SK-N-SH treated with all-trans-retinoic acid at 6 μM for 48 hours (cell line): ENCODE measurements around the gene RAB33B.

Experiments used
- ATAC-seq: fragments of 200-7000 bp; cut with Tn5 transposase; 3 replicates; pipeline ENCODE4 v1.9.1; 2020; ENCODE audit warnings: mild to moderate bottlenecking, moderate library complexity
- ARNTL ChIP-seq: fragments of 450-650 bp; formaldehyde crosslinking; IDR thresholded peaks from 2 replicates; pipeline ENCODE4 v1.5.0; 2020; ENCODE audit warnings: low read depth, mild to moderate bottlenecking, moderate library complexity, borderline replicate concordance
- BACH2 ChIP-seq: fragments of 250-450 bp; sonication (Bioruptor Pico); IDR thresholded peaks from 2 replicates; pipeline ENCODE4 v1.9.0; 2021; ENCODE audit warnings: mild to moderate bottlenecking, borderline replicate concordance
- CREB5 ChIP-seq: fragments of 250-450 bp; sonication (Bioruptor Pico); IDR thresholded peaks from 2 replicates; pipeline ENCODE4 v1.5.1; 2020; ENCODE audit warnings: low read depth, mild to moderate bottlenecking, moderate library complexity
- CSDC2 ChIP-seq: fragments of 250-450 bp; sonication (Bioruptor Pico); IDR thresholded peaks from 2 replicates; pipeline ENCODE4 v1.5.0; 2020; ENCODE audit warnings: mild to moderate bottlenecking, moderate library complexity
- CSRNP3 ChIP-seq: fragments of 250-450 bp; sonication (Bioruptor Pico); IDR thresholded peaks from 2 replicates; pipeline ENCODE4 v1.5.1; 2021; ENCODE audit warnings: mild to moderate bottlenecking, moderate library complexity
- ESRRG ChIP-seq: fragments of 250-450 bp; sonication (Bioruptor Pico); IDR thresholded peaks from 2 replicates; pipeline ENCODE4 v1.6.1; 2021; ENCODE audit warnings: mild to moderate bottlenecking
- OSR1 ChIP-seq: fragments of 250-450 bp; sonication (Bioruptor Pico); IDR thresholded peaks from 2 replicates; pipeline ENCODE4 v1.8.0; 2022; ENCODE audit warnings: moderate library complexity, mild to moderate bottlenecking, inconsistent platforms
- PATZ1 ChIP-seq: fragments of 250-450 bp; sonication (Bioruptor Pico); IDR thresholded peaks from 2 replicates; pipeline ENCODE4 v1.8.0; 2020; ENCODE audit warnings: mild to moderate bottlenecking, moderate library complexity, borderline replicate concordance
- POU6F1 ChIP-seq: fragments of 250-450 bp; sonication (Bioruptor Pico); IDR thresholded peaks from 2 replicates; pipeline ENCODE4 v1.8.0; 2021; ENCODE audit warnings: low read depth, mild to moderate bottlenecking, moderate library complexity, borderline replicate concordance
- PPARA ChIP-seq: fragments of 250-450 bp; sonication (Bioruptor Pico); IDR thresholded peaks from 2 replicates; pipeline ENCODE4 v1.5.0; 2020; ENCODE audit warnings: mild to moderate bottlenecking, borderline replicate concordance
- RARB ChIP-seq: fragments of 250-450 bp; sonication (Bioruptor Pico); IDR thresholded peaks from 2 replicates; pipeline ENCODE4 v1.8.0; 2021; ENCODE audit warnings: mild to moderate bottlenecking, moderate library complexity
- SNAI2 ChIP-seq: fragments of 250-450 bp; sonication (Bioruptor Pico); IDR thresholded peaks from 2 replicates; pipeline ENCODE4 v1.5.0; 2020; ENCODE audit warnings: mild to moderate bottlenecking, moderate library complexity
- TOX ChIP-seq: fragments of 250-450 bp; sonication (Bioruptor Pico); IDR thresholded peaks from 2 replicates; pipeline ENCODE4 v1.8.0; 2021; ENCODE audit warnings: mild to moderate bottlenecking, moderate library complexity, borderline replicate concordance
- TSHZ2 ChIP-seq: fragments of 250-450 bp; sonication (Bioruptor Pico); IDR thresholded peaks from 2 replicates; pipeline ENCODE4 v1.5.0; 2020; ENCODE audit warnings: mild to moderate bottlenecking, moderate library complexity
- ZC3H10 ChIP-seq: fragments of 250-450 bp; sonication (Bioruptor Pico); IDR thresholded peaks from 2 replicates; pipeline ENCODE4 v1.5.1; 2021; ENCODE audit warnings: mild to moderate bottlenecking, moderate library complexity
- ZFP3 ChIP-seq: fragments of 250-450 bp; sonication (Bioruptor Pico); IDR thresholded peaks from 2 replicates; pipeline ENCODE4 v1.5.0; 2020; ENCODE audit warnings: mild to moderate bottlenecking, moderate library complexity
- ZFP30 ChIP-seq: fragments of 450-650 bp; formaldehyde crosslinking; IDR thresholded peaks from 2 replicates; pipeline ENCODE4 v1.5.0; 2022; ENCODE audit warnings: mild to moderate bottlenecking, moderate library complexity
- ZNF565 ChIP-seq: fragments of 450-650 bp; formaldehyde crosslinking; conservative IDR thresholded peaks from 2 replicates; pipeline ENCODE4 v1.5.0; 2020; ENCODE audit warnings: low read depth, mild to moderate bottlenecking, moderate library complexity
- ZNF8 ChIP-seq: fragments of 450-650 bp; formaldehyde crosslinking; IDR thresholded peaks from 2 replicates; pipeline ENCODE4 v1.5.0; 2020; ENCODE audit warnings: mild to moderate bottlenecking, moderate library complexity

The RAB33B gene

GRCh38 chr4:139489638-139490037, 35.7 kb downstream of the RAB33B start (continued):
- TF ChIP-seq ZFP3 (CRISPR knock-in tag): no peak
- no peak for TF ChIP-seq ZC3H10 (CRISPR knock-in tag)
- no peak for TF ChIP-seq ESRRG (CRISPR knock-in tag)
- TF ChIP-seq ZFP30 (CRISPR knock-in tag): no peak

- TF ChIP-seq TSHZ2 (CRISPR knock-in tag) (no peak), CSRNP3 (CRISPR knock-in tag) (no peak), ESRRG (CRISPR knock-in tag) (no peak), ZNF565 (no peak), ARNTL (no peak), PATZ1 (CRISPR knock-in tag) (no peak), ZFP30 (CRISPR knock-in tag) (no peak), BACH2 (CRISPR knock-in tag) (no peak), OSR1 (CRISPR knock-in tag) (no peak), PPARA (CRISPR knock-in tag) (no peak), ZFP3 (CRISPR knock-in tag) (no peak), CSDC2 (CRISPR knock-in tag) (no peak), TOX (CRISPR knock-in tag) (no peak), ZC3H10 (CRISPR knock-in tag) (no peak), POU6F1 (CRISPR knock-in tag) (no peak), RARB (no peak)
- no peak for ATAC-seq
These were observed 38.5 kb downstream of the RAB33B start for GRCh38 chr4:139492429-139492828.

- ATAC-seq: no peak
- no peak for TF ChIP-seq TSHZ2 (CRISPR knock-in tag)
These were observed 39.3 kb downstream of the RAB33B start for GRCh38 chr4:139493176-139493575.

GRCh38 chr4:139499186-139499585, 45.3 kb downstream of the RAB33B start:
- ATAC-seq: no peak
- TF ChIP-seq CREB5 (CRISPR knock-in tag): no peak
- TF ChIP-seq POU6F1 (CRISPR knock-in tag): no peak
- TF ChIP-seq PPARA (CRISPR knock-in tag): no peak
- no peak for TF ChIP-seq ZNF8 (CRISPR knock-in tag)
- no peak for TF ChIP-seq PATZ1 (CRISPR knock-in tag)
- TF ChIP-seq ARNTL: no peak
- no peak for TF ChIP-seq SNAI2 (CRISPR knock-in tag)
- no peak for TF ChIP-seq ZFP30 (CRISPR knock-in tag)
- no peak for TF ChIP-seq ZFP3 (CRISPR knock-in tag)
- no peak for TF ChIP-seq CSDC2 (CRISPR knock-in tag)
- TF ChIP-seq BACH2 (CRISPR knock-in tag): no peak
